SW 1271 (cell line): ENCODE data around the gene NDE1.
"Not testable (repeated sequence)": the region's sequence is repeated elsewhere in the genome, so short reads cannot be mapped to it uniquely, and the experiment has no call there.

Experiments used
- DNase-seq, 2 experiments: peaks; one replicate each; lab custom pipeline; 2025; lab: John Stamatoyannopoulos, UW

The NDE1 gene

DNA sequence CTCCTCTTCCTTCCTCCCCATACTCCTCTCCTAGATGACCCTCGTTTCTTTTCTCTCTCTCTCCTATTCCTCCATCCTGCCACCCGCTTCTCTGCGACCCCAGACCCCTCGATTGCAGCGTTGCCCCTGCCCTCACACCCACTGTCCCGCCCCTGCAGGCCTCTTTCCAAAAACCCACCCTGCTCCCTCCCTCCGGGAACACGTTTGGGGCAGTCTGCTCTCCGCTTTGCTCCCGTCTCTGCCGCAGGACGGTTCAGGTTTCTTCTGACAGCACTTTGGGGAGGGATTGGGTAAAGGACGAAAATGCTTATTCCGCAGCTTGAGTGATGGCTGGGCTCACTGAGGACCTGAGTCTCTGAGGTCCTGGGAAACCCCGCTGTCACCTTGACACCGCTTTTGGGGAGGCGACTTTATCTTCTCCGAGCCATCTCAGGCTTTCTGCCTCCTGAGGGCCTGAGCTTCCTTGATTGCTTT lies 690 bp downstream of the NDE1 start:
- peak in 1 of 2 experiments; percentile 19 for DNase-seq

DNA sequence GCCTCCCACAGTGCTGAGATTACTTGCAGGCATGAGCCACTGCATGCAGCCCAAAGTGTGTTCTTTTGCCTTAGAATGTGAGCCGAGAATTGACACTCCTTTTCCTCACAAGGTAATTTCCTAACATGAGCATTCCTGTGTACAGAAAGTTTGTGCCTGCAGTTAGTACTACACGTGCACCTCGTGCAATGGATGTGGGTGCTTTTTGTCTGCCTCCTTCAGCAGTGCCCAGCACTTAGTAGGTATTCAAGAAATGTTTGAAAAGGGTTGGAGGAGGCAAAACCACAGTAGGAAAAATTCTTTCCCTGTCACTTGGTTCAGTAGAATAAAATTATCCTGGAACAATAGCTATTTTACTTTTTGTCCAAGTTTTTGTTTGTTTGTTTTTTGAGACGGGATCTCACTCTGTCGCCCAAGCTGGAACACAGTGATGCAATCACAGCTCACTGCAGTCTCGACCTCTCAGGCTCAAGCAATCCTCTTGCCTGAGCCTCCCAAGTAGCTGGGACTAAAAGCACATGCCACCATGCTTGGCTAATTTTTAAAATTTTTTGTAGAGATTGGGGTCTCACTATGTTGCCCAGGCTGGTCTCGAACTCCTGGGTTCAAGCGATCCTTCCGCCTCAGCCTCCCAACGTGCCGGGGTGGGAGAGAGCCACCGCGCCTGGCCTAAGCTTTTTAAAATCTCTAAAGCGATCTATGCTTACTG lies 2.4 kb downstream of the NDE1 start:
- no peak for DNase-seq

DNA sequence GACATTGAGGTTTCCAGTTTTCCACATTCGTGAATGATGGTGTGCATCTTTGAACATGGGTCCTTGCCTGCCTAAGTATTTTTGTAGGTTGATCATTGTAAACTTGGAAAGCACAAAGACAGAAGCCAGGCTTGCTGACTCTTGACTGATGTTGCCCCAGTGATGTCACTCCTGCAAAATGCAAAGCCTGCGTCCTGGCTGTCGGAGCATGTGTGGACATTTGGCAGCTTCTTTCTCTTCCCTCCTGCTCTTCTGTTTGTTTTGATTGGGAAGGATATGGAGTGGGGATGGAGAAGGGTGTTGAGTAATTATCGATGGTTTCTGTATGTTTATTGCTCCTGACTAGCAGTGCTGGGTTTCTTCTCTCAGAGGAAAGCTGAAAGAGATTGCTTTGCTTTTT lies 3.2 kb downstream of the NDE1 start:
- DNase-seq: no peak

DNA sequence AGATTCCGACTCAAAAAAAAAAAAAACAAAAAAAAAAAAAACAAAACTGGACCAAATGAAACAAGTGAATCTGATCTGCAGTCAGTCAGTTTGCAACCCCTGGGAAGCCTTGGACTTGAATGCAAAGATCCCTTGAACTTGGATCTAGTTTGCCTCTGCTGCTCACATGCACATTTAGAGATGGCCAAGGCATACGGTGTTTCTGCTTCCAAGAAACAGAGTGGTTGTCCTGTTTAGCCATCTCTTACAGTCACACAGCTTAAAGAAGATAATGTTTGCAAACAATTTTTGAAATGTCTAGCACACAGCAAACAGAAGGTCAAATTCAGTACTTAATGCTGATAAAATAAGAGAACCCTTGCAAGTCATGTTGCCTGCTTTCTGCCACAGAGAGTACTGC lies 4.5 kb downstream of the NDE1 start:
- DNase-seq: no peak

DNA sequence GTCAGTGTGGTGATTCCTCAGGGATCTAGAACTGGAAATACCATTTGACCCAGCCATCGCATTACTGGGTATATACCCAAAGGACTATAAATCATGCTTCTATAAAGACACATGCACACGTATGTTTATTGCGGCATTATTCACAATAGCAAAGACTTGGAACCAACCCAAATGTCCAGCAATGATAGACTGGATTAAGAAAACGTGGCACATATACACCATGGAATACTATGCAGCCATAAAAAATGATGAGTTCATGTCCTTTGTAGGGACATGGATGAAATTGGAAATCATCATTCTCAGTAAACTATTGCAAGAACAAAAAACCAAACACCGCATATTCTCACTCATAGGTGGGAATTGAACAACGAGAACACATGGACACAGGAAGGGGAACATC lies 5.5 kb downstream of the NDE1 start:
- DNase-seq: not testable (repeated sequence)

DNA sequence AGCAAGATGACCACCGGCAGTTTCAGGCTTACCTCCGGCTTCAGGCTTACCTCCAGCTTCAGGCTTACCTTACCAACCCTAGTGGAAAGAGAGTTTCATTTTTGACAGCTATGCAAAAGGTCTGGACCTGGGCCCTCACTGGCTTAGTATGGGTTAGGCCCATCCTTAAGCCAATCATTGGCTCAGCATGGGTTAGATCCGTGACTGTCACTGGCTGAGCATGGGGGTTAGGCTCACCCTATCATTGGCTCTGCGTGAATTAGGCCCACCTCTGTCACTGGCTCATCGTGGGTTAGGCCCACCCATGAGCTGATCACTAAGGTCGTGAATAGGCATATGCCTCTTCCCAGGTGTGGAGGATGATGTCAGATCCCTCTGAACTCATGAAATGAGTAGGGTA lies 8.1 kb downstream of the NDE1 start:
- no peak for DNase-seq

DNA sequence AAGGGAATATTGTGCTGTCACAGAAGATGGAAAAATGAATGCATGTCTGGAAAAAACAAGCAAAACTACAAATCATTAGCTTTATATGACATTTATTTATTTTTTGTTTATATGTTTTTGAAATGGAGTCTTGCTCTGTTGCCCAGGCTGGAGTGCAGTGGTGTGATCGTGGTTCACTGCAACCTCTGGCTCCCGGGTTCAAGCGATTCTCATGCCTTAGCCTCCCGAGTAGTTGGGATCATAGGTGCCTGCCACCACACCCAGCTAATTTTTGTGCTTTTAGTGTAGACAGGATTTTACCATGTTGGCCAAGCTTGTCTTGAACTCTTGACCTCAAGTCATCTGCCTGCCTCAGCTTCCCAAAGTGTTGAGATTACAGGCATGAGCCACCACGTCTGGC lies 8.5 kb downstream of the NDE1 start:
- DNase-seq: no peak

DNA sequence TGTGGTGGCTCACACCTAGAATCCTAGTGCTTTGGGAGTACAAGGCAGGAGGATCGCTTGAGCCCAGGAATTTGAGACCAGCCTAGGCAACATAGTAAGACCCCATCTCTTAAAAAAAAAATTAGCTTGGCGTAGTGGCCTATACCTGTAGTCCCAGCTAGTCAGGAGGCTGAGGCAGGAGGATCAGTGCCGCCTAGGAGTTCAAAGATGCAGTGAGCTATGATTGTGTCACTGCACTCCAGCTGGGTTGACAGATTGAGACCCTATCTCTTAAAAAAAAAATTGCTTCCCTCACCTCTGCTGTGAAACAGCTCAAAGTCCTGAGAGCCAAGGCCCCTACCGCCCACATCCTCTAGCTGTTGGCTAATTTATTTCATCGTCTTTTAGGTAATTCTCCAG lies 10.2 kb downstream of the NDE1 start:
- DNase-seq: no peak

DNA sequence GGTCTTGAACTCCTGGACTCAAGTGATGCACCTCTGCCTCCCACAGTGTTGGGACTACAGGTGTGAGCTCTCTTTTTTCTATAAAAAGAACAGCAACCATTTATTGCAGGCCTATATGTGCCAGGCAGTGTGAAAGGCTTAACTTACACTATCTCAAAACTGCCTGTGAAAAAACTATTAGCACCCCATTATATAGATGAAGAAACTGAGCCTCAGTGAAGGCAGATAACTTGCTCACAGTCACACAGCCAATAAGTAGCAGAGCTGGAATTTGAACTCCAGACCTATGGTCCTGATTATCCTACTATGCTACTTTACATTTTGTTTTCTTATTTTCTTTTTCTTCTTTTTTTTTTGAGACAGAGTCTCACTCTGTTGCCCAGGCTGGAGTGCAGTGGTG lies 15.1 kb downstream of the NDE1 start:
- DNase-seq: no peak

DNA sequence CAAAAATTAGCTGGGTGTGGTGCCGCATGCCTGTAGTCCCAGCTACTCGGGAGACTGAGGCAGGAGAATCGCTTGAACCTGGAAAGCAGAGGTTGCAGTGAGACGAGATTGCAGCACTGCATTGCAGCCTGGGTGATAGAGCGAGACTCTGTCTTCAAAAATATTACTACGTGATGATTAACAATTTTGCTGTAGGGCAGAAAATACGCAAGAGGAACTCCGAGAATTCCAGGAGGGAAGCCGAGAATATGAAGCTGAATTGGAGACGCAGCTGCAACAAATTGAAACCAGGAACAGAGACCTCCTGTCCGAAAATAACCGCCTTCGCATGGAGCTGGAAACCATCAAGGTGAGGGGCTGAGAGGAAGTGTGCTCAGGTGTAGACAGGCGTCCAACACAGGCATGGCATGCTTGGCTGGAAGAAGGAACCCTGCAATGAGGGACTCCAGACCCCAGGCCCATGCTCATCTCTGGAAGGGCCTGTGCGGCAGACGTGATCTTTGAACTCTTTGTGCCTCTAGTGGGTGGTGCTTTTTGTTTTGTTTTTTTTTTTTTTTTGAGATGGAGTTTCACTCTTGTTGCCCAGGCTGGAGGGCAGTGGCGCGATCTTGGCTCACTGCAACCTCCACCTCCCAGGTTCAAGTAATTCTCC lies 17.2 kb downstream of the NDE1 start:
- no peak for DNase-seq

DNA sequence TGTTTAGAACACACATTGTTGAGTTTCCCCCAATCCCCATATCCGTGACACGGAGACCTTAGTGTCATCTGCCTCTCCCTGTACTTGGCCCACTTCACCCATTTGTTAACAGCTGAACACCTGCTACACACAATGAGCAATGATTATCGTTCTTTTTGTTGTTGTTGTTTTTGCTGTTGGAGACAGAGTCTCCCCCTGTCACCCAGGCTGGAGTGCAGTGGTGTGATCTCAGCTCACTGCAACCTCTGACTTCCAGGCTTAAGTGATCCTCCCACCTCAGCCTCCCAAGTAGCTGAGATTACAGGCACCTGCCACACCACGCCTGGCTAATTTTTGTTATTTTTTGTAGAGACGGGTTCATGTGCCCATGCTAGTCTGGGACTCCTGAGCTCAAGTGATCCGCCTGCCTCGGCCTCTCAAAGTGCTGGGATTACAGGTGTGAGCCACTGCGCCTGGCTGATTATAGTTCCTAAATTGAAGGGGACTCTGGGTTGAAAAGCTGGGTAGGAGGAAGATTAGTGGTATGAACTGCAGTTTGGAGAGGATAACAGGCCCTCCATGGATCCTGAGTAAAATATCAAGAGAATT lies 21.6 kb downstream of the NDE1 start:
- DNase-seq: no peak

DNA sequence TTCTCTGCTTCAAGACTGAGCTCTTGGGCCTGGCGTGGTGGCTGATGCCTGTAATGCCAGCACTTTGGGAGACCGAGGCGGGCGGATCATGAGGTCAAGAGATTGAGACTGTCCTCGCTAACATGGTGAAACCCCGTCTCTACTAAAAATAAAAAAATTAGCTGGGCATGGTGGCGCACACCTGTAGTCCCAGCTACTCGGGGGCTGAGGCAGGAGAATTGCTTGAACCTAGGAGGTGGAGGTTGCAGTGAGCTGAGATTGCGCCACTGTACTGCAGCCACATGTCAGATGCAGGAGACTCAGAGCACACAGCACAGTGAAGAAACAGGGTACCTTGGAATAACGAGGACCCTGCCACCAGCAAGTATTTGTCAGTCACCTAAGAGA lies 22.1 kb downstream of the NDE1 start:
- DNase-seq: not testable (repeated sequence)

DNA sequence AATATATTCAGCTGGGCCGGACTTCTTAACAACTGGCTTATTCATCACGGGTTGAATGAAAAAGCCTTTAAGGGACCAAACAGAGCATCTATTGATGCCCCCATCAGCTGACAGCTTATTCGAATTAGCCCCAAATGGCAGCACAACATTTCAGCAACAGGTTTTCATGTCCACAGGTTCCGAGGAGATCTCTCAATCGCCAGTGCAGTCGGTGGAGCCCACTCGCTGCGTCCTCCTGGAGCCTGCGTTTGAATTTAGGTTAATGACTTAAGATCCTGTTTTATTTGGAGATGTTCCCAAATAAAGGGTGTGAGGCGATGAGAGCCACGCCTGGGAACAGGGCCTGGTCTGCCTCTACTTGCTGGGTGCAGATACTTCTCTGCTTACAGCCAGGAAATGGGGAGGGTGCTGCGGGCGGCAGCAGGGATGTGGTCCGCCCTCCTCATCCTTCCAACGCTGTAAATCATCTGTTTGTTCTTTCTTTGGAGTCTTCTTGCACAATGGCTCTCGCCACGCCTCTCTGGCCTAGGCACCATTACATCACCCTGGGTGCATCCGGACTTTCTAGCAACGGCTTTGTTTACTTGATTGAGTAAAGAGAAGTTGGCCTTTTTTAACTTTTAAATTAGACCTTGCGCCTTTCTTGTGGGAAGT lies 22.6 kb downstream of the NDE1 start:
- peak; percentile 52 to 93 for DNase-seq

DNA sequence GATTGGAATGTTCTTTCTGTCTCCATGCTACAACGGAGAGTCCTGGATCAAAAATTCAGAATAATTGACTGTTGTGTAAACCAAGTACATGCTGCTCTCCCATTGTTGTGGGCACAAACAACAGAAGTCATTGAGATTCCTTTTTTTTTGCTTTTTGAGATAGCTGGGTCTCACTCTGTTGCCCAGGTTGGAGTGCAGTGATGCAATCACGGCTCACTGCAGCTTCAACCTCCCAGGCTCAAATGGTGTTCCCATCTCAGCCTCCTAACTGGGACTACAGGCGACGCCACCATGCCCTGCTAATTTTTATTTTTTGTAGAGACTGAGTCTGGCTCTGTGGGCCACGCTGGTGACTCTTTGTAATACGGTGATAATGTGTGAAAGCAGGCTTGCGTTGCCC lies 24.5 kb downstream of the NDE1 start:
- DNase-seq: no peak

DNA sequence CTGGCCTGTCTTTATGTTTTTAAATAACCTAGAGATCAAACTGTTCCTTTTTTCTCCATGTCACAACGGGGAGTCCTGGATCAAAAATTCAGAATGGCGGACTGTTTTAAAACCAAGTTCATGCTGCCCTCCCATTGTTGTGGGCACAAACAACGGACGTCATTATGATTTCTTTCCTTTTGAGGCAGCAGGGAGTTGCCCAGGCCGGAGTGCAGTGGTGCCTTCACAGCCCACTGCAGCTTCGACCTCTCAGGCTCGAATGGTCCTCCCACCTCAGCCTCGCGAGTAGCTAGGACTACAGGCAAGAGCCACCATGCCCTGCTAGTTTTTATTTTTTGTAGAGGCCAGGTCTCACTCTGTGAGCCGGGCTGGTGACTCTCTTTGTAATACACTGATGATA lies 26.5 kb downstream of the NDE1 start:
- DNase-seq: no peak

DNA sequence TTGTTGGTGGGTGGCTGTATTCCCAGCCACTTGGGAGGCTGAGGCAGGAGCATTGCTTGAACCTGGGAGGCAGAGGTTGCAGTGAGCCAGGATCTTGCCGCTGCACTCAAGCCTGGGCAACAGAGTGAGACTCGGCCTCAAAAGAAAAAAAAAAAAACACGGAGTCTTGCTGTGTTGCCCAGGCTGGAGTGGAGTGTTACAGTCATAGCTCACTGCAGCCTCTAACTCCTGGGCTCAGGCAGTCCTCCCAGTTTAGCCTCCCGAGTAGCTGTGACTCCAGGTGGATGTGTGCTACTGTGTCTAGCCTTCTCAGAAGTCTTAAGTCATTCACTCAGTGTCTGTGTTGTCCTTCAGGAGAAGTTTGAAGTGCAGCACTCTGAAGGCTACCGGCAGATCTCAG lies 27.4 kb downstream of the NDE1 start:
- DNase-seq: no peak

DNA sequence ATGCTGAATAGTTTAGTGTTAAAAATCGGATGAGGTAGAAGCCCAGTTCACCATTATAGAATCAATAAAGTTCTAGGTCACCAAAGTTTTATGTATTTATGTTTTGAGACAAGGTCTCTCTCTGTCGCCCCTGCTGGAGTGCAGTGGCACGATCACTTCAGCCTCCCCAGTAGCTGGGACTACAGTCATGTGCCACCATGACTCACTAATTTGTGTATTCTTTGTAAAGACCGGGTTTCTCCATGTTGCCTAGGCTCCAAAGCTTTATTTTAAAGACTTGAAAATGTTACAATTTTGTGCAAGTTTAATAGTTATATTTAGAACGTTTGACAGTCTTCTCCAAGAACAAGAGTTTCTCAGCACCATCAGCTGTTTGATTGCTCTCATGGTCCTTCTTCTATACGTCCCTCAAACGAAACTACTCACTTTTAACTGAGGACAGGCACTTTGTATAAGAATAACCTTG lies 32.1 kb downstream of the NDE1 start:
- peak; percentile 17 to 23 for DNase-seq

DNA sequence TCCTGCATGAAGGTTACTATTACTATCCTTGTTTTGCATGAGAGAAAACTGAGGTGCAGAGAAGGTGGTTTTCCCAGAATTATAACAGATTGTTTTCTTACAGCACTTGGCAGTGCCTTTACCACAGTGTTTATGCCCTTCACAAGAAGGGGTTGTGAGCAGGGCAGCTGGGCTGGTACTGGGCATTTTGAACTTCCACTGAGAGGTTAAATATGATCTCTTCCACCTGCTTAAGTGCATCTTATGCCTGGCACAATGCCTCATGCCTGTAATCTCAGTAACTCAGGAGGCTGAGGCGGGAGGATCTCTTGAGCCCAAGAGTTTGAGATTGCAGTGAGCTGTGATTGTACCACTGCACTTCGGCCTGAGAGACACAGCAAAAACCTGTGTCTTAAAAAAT lies 36.2 kb downstream of the NDE1 start:
- no peak for DNase-seq

DNA sequence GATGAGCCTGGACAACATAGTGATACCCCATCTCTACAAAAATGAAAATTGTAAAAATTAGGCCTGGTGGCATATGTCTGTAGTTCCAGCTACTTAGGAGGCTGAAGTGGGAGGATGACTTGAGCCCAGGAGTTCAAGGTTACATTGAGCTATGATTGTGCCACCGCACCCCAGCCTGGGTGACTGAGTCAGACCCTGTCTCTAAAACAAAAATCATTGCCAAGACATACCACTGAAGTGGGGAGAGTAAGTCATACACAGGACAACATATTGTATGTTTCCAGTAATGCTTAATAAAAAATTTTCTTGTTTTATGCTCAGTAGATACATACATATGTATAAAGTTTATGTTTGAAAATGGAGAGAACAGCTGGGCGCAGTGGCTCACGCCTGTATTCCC lies 39.2 kb downstream of the NDE1 start:
- DNase-seq: no peak

DNA sequence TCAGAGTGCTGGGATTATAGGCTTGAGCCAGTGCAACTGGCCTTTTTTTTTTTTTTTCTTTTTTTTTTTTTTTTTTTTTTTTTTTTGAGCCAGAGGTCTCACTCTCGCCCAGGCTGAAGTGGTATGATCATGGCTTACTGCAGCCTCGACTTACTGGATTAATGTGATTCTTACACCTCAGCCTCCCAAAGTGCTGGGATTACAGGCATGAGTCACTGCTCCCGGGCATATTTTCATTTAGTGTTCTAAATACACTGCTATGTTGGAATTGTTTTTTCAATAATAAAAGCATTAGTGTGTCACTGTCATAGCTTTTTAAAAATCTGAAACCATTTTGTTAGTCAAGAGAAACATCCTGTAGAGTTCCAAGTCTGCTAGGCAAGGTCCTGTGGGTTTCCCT lies 40.3 kb downstream of the NDE1 start:
- DNase-seq: no peak

DNA sequence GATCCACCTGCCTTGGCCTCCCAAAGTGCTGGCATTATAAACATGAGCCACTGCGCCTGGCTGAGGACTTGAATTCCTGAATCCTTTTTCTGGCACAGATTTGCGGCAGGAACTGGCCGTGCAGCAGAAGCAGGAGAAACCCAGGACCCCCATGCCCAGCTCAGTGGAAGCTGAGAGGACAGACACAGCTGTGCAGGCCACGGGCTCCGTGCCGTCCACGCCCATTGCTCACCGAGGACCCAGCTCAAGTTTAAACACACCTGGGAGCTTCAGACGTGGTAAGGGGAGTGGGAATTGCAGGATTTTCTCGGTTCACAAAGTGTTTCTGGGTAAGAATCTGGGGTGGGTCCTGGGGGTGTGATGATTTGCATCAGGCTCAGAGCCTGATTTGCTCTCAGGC lies 41.0 kb downstream of the NDE1 start:
- no peak for DNase-seq

DNA sequence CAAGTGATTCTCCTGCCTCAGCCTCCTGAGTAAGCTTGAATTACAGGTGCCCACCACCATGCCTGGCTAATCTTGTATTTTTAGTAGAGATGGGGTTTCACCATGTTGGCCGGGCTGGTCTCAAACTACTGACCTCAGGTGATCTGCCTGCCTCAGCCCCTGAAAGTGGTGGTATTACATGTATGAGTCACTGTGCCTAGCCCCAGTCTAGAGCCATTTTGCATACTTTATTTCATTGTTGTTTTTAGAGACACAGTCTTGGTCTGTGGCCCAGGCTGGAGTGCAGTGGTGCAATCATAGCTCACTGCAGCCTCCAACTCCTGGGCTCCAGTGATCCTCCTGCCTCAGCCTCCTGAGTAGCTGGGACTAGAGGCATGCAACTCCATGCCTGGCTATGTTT lies 42.5 kb downstream of the NDE1 start:
- not testable (repeated sequence) for DNase-seq

DNA sequence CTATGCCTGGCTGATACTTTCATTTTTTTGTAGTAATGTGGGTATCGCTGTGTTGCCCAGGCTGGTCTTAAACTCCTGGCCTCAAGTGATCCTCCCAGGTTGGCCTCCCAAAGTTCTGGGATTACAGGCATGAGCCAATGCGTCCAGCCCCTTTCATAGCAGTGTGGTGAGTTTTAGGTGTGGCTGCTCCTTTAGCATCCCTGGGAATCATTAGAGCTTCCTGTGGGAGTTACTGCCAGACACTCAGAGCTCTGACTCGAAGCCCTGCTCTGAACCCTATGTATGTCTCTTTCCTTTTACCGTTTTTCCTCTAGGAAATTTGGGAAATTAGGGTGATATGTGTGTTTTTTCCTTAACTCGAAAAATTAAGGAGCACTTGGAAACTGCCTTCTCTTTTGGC lies 44.5 kb downstream of the NDE1 start:
- DNase-seq: no peak
